Activated CD4-positive, alpha-beta memory T cell treated with anti-CD3 and anti-CD28 coated beads for 36 hours (primary cell): ENCODE results near the gene GPX8. TPM values are rescaled to one million over a fixed set of nuclear protein-coding genes. Genes with fewer than 3 reads are reported as not detected.

Experiments
- microRNA-seq: library from miRNA; unstranded; fragments of <30 nt; microRNA quantifications from one replicate; pipeline ENCODE4 v1.2.0, GENCODE V29; 2022; ENCODE audit warnings: borderline number of aligned reads, borderline microRNAs expressed, borderline replicate concordance
- total RNA-seq, 2 experiments: library from RNA; stranded (reverse); gene quantifications; one replicate each; pipeline ENCODE4 v1.2.3, GENCODE V29; 2021

The GPX8 gene
- total RNA-seq, 2 experiments from 2014 or later: not detected

Small RNA genes within 50 kb of the gene (microRNA-seq; reads per million reads assigned to microRNA genes)
- gene MIR449A (139 reads per million, percentile 69 among the genes with 10 or more reads in this experiment), gene MIR449B (not detected), gene MIR449C (6.3 reads per million, percentile 23 among the genes with 10 or more reads in this experiment)

Other genes starting within 250 kb of the GPX8 start
- gene ESM1, start 174.6 kb upstream of the GPX8 start, total RNA-seq: under 1 TPM; 0.45 to 0.56 TPM
- gene GZMK, start 135.9 kb upstream of the GPX8 start, total RNA-seq: 1 to 10 TPM; 1.8 TPM
- gene GZMA, start 57.5 kb upstream of the GPX8 start, total RNA-seq: 10 to 100 TPM; 13.7 to 16.9 TPM
- gene CDC20B, start 13.0 kb downstream of the GPX8 start, total RNA-seq: not detected
- not detected for gene MCIDAS, start 67.1 kb downstream of the GPX8 start, total RNA-seq
- gene CCNO, start 73.4 kb downstream of the GPX8 start, total RNA-seq: not detected
- 10 to 100 TPM; 11.5 to 11.8 TPM for gene DHX29, start 147.5 kb downstream of the GPX8 start, total RNA-seq
- gene MTREX, start 147.8 kb downstream of the GPX8 start, total RNA-seq: 10 to 100 TPM; 87.4 to 96.6 TPM